ENCODE data around the gene SOCS2.
A peak's percentile ranks its signal among the peaks of the same experiment; 100 is the strongest.

The SOCS2 gene

GRCh38 chr12:93567174-93567573, 5.3 kb upstream of the SOCS2 start:
- DNase-seq (ENCODE audit: low read depth, low spot score), result no peak
- TF ChIP-seq CTCF (IDR thresholded peaks at IDR 0.05; ENCODE audit: low read depth, low read length), result no peak
- in situ Hi-C loops (cut with HindIII; ENCODE audit: low sequenced_read_pairs), result no loop called here
- H3K4me3 ChIP-seq (ENCODE audit: low read depth, low read length), result no peak overlapping the region

DNA sequence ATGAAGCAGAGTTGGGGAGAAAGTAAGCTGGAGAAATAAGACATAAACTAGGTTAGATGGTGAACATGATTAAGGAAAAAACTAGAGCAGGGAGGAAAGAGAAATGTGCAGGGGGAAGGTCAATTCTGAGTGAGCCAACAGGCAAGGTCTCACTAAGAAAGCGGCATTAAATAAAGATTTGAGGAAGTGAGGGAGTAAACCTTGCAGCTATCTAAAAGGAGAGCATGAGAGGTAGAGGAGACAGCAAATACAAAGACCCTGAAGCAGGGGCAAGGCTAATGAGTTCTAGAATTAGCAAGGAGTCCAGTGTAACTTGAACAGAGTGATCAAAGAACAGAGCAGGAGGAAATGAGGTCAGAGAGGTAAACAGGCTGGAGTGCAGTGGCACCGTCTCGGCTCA, 4.4 kb upstream of the SOCS2 start:
- no peak for DNase-seq (ENCODE audit: low read depth, low spot score)
- no peak overlapping the region for H3K4me3 ChIP-seq (ENCODE audit: low read depth, low read length)
- no peak for TF ChIP-seq CTCF (IDR thresholded peaks at IDR 0.05; ENCODE audit: low read depth, low read length)
- in situ Hi-C loops (cut with HindIII; ENCODE audit: low sequenced_read_pairs), result no loop called here

DNA sequence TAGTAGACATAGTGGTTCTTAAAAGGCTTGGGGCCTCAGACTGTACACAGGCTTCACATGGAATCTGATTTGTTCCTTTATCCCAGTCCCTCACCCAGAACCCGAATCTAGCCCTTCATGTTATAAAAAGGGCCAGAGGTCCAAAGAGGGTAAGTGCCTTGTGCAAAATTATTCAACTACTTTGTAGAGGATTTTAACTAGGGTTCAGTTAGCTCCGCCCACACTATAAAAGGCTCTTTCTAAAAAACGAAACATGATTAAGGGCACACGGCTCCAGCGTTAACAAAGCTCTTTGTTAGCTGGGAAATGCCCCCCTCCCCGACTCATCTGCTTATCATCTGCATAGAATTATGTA, 3.2 kb upstream of the SOCS2 start:
- peak overlapping the region; percentile 64 for H3K4me3 ChIP-seq (ENCODE audit: low read depth, low read length)
- DNase-seq (ENCODE audit: low read depth, low spot score), result no peak
- in situ Hi-C loops (cut with HindIII; ENCODE audit: low sequenced_read_pairs), result no loop called here
- TF ChIP-seq CTCF (IDR thresholded peaks at IDR 0.05; ENCODE audit: low read depth, low read length), result no peak

DNA sequence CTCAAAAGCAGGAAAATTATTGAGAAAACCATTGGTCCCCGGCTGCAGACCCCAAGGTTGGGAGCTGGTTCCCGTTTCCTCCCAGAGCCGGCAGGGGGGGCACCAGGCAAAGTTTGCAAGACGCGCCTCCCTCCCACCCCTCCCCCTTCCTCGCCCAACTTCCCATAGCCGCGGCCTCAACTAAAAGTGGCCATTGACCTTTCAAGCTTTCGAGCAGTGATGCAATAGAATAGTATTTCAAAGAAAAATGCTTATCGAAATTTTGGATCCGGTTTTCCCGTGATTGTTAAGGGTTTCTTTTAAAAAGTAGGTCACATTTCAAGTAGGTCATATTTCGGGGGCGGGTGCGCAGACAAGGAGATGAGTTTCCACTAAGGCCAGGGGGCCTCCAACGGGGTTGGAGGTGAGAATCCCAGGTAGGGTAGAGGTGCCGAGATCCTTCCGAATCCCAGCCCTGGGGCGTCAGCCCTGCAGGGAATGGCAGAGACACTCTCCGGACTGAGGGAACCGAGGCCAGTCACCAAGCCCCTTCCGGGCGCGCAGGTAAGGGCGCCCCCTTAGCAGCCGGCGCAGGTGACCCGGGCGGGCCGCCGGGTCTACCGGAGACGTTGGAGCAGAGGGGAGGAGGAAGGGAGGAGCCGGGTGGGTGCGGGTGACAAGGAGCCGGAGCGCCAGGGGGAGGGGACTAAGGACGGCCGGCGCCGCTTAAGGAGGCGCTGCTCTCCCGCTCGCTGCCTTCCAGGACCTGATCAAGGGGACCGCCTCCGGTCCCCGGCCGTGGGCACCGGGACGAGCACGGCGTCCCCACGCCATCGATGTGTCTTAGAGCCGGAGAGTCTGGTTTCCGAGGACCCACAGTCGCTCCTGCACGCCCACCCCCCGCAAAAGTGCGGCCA, 2.6 kb upstream of the SOCS2 start:
- TF ChIP-seq CTCF (IDR thresholded peaks at IDR 0.05; ENCODE audit: low read depth, low read length), result peak; percentile 67
- peak; percentile 83 for DNase-seq (ENCODE audit: low read depth, low spot score)
- in situ Hi-C loops (cut with HindIII; ENCODE audit: low sequenced_read_pairs), result no loop called here
- peak overlapping the region; percentile 64 for H3K4me3 ChIP-seq (ENCODE audit: low read depth, low read length)

- peak; percentile 91 for DNase-seq (ENCODE audit: low read depth, low spot score)
- peak overlapping the region; percentile 64 for H3K4me3 ChIP-seq (ENCODE audit: low read depth, low read length)
- in situ Hi-C loops (cut with HindIII; ENCODE audit: low sequenced_read_pairs), result no loop called here
- no peak for TF ChIP-seq CTCF (IDR thresholded peaks at IDR 0.05; ENCODE audit: low read depth, low read length)
These were observed 1.7 kb upstream of the SOCS2 start for GRCh38 chr12:93570552-93571364.

GRCh38 chr12:93571365-93571924, 1.0 kb upstream of the SOCS2 start:
- peak; percentile 45 for DNase-seq (ENCODE audit: low read depth, low spot score)
- in situ Hi-C loops (cut with HindIII; ENCODE audit: low sequenced_read_pairs), result no loop called here
- TF ChIP-seq CTCF (IDR thresholded peaks at IDR 0.05; ENCODE audit: low read depth, low read length), result peak; percentile 40
- H3K4me3 ChIP-seq (ENCODE audit: low read depth, low read length), result peak overlapping the region; percentile 64

Data from astrocyte of the spinal cord (primary cell).